ENCODE results near the gene NPPB.

NPPB gene

DNA sequence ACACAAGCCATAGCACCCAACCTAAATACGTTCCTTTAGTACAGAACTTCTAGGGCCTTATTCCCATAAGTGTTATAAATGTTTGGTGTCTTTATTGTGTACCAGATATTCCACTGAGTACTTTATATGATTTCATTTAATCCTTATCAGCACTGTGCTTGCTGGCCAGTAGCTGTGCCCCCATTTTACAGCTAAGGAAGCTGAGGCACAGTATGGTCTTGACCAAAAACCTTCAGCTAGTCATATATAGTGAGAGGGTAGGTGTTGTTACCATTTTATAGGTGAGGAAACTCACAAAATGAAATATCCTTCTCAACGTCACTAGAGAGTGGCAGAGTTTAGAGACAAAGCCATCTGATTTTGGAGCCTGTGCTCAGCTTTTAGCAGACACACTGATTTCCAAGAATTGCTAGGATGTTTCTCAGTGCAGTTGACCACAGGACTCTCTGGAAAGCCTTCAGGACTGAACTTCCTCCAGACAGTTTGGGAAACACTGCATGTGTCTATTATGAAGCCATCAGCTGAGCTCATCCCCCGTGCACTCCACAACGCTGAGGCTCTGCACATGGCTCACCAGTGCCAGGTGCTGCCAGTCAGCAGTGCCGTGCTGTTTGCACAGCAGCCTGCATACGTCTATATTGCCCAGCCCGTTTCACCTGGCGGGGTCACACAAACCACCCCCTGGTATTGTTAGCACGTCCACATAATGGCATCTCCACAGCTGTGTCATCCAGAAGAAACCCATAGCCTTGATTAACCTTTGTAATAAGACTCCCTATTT, 26.6 kb downstream of the NPPB start:
- no peak for DNase-seq (ENCODE audit: low read depth)

DNA sequence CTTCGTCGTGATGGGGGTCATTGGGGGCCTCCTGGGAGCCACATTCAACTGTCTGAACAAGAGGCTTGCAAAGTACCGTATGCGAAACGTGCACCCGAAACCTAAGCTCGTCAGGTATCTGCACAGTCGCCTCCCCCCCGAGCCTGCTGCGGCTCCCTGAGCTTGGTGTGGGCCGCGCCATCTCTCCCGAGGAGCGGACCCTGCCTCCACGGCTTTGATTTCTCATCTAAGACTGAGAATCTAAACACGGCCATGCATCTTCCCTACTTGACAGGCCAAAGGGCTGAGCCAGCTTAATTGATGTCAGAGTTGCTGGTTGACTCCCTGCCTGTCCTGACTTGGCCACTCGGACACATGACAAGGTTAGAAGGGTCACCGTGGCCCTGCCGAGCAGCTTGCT, 30.2 kb downstream of the NPPB start:
- no peak for DNase-seq (ENCODE audit: low read depth)

DNA sequence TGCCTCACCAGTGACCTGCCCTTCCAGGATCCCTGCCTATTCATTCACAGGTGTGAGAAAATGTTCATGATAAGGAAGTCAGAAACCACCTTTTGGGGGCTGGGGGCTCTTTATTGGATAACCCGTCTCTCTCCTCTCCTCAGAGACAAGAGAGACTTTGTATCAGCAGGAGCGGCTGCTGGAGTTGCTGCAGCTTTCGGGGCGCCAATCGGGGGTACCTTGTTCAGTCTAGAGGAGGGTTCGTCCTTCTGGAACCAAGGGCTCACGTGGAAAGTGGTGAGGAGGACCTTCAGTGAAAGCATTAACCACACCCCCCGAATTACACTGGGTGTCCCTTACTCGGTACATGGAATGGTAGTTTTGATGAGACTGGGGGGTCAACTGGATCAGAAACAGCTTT, 31.8 kb downstream of the NPPB start:
- DNase-seq (ENCODE audit: low read depth): no peak

DNA sequence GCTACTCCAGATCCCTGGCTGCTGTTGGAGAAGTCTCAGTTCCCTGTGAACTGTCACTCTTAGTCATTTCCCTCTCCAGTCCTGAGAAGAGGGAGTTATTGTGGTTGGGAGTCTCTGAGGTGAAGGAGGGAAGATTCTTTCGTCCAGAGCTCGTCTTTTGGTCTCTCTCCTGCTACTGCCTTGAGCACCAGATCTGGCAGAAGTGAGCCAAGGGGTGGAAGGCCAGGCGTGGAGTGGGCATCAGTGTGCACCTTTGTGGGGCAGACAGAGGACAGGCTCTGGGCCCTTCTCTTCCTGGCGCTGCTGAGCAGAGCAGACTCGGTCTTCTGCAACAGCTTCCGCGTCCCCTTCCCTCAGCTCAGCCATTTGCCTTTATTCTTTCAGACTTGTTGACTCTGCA, 33.6 kb downstream of the NPPB start:
- DNase-seq (ENCODE audit: low read depth): no peak

DNA sequence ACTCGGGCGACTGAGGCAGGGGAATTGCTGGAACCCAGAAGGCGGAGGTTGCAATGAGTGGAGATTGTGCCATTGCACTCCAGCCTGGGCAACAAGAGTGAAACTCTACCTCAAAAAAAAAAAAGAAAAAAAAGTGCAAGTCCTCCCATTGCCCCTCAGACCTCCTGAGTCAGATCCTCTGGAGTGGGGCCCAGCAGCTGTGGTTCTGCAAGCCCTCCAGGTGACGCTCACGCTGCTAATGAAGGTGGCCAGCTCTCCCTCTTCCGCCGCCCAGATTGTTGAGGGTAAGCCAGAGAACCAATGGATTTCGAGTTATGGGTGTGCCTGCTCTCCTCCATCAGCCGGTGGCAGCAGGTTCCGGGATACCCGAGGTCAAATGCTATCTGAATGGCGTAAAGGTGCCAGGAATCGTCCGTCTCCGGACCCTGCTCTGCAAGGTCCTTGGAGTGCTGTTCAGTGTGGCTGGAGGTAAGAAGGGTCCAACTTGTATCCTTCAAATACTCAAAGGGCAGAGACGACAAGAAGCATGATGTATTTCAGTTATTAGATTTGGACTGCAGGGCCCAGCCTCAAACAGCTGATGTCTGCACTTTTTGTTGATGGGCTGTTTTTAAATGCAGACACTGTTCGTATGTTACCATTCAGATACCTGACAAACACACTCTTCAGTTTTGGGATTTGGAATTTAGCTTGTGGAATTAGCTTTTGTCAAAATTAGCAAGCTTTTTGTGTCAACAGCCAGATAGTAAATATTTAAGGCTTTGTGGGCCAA, 35.2 kb downstream of the NPPB start:
- no peak for DNase-seq (ENCODE audit: low read depth)

DNA sequence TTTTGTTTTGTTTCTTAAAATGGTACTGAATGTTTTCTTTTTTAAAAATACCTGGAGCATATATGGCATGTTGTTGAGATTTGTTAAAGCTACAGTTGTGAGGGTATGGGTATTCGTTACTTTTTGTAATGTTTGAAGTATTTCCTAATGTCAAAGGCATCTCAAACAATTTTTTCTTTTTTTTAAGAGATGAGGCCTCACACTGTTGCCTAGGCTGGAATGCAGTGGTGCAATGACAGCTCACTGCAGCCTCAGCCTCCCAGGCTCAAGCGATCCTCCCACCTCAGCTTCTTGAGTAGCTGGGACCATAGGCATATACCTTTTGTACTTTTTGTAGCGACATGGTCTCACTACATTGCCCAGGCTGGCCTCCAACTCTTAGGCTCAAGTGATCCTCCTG, 36.7 kb downstream of the NPPB start:
- DNase-seq (ENCODE audit: low read depth): no peak

DNA sequence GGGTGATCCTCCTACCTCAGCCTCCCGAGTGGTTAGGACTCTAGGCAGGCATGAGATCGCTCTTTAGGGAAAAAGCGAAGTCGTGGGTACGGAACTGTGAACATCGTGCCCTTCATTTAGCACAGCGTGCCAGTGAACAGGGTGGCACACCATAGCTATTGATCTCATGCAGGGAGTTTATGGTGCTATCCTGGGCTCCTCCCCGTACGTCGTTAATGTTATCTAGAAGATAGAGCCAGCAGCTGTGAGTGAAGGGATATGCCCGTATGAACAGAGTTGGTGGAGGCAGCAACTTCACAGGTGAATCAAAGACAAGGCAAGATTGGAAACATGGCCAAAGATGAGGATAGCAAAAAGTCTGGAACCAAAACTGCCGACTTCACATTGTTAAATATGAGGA, 41.6 kb downstream of the NPPB start:
- no peak for DNase-seq (ENCODE audit: low read depth)

DNA sequence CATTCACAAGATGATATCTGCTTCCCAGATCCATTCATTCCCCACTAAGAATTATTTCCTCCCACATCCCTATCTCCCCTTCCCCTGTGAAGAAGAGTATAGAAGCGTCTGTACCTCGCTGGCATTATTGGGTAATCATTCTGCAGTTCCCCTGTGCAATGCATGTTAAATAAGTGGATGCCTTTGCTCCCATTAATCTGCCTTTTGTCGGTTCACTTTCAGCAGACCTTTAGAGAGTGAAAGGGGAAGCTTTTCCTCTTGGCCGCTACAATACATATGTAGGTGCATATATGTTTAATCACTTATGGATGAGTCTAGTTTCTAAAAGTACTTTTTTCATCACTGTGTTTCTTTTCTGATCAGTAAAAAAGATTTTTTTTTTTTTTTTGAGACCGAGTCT, 45.7 kb downstream of the NPPB start:
- DNase-seq (ENCODE audit: low read depth): no peak
